HUES48 (cell line): ENCODE data around the gene NHERF2.
"Not testable (repeated sequence)": the region's sequence is repeated elsewhere in the genome, so short reads cannot be mapped to it uniquely, and the experiment has no call there.

Source experiments
- H3K27ac ChIP-seq: one replicate; pipeline ENCODE4 v1.7.0; 2013; ENCODE audit warnings: low read depth, low read length, inconsistent platforms
- H3K27me3 ChIP-seq: 2 replicates; pipeline ENCODE4 v1.6.1; 2013; ENCODE audit warnings: mild to moderate bottlenecking, low read length; ENCODE audit not compliant: control insufficient read depth, insufficient read depth
- H3K36me3 ChIP-seq: 2 replicates; pipeline ENCODE4 v1.6.1; 2013; ENCODE audit warnings: low read length; ENCODE audit not compliant: control insufficient read depth, insufficient read depth
- H3K4me1 ChIP-seq: 2 replicates; pipeline ENCODE4 v1.6.1; 2013; ENCODE audit warnings: mild to moderate bottlenecking, low read length; ENCODE audit not compliant: control insufficient read depth, insufficient read depth
- H3K4me3 ChIP-seq: 2 replicates; pipeline ENCODE4 v1.5.1; 2013; ENCODE audit warnings: mild to moderate bottlenecking, low read depth, low read length
- H3K9ac ChIP-seq: 2 replicates; pipeline ENCODE4 v1.6.1; 2013; ENCODE audit warnings: mild to moderate bottlenecking, low read depth, low read length, moderate library complexity
- H3K9me3 ChIP-seq: 2 replicates; pipeline ENCODE4 v1.6.1; 2013; ENCODE audit warnings: low read length; ENCODE audit not compliant: control insufficient read depth, insufficient read depth

NHERF2 gene

DNA sequence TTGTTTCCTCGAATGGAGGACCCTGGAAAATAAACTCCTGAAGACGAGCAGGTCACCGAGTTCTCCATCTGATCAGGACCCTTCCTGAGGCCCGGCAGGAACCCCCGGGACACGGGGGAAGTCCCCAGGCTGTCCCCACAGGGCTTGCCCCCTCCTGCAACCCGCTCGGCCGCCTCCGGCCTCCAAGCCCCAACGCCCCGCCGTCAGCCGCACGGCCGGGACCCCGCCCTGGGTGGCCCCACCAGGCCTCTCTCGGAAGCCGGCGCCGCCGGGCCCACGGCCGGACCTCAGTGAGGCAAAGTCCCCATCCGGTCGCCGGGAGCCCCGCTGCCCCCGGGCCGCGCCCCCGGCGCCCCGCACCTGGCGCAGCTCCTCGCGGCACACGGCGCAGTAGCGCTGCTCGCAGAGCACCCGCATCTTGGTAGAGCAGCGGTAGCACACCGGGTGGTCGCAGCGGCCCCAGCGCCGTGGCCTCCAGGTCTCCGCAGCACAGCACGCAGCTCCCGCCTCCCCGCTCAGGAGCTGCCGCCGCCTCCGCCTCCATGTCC lies 17.5 kb upstream of the NHERF2 start:
- Histone ChIP-seq H3K36me3 (peaks cover 6% of the 10 kb centered on the region), H3K4me1 (peaks cover 25% of the 10 kb centered on the region), H3K27ac (peak overlapping the region; percentile 69), H3K9me3 (no peaks in the 10 kb centered on the region), H3K27me3 (no peaks in the 10 kb centered on the region), H3K9ac (peak overlapping the region; percentile 73; the same call in 1 of the 2 replicates), H3K4me3 (peak overlapping the region; percentile 88)

DNA sequence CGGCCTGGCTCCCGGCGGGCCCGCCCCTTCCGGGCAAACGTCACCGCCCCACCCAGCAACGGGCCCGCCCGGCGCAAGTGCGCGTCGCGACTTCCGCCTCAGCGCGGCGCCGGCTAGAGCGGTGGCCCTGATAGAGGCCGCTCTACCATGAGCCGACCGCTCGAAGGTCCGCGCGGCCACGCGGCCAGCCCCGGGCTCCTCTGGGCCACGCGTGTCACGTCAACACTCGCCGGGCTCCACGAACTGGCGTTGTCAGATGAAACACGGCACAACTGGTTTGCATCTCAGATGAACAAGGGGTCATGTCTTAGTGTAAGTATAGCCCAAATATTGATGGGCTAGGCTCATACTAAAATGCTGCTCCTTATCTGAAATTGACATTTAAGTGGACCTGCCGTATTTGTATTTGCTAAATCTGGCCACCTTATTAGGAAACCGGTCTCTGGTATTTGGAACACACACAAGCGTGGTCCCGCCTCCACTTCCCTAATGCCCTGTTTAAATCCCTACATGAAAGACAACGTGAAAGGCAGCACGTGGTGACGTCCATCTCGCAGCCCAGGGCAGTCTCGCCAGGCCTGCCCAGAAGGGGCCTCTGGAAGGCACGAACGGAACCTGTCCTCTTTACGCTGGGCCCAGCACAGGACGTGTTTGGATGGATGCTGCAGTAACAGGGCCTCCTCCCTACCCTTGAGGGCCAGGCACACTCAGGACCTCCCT lies 16.8 kb upstream of the NHERF2 start, which contains the start of gene ZNF598:
ZNF598 (minus strand) TSS at position 31 of the 720 bp plus-strand sequence.
- Histone ChIP-seq H3K36me3 (peaks cover 6% of the 10 kb centered on the region), H3K9me3 (no peaks in the 10 kb centered on the region), H3K27ac (peak within 1 kb of the TSS; percentile 90), H3K4me1 (peaks cover 20% of the 10 kb centered on the region), H3K9ac (peak within 1 kb of the TSS; percentile 88), H3K4me3 (peak within 1 kb of the TSS; percentile 95), H3K27me3 (no peaks in the 10 kb centered on the region)

DNA sequence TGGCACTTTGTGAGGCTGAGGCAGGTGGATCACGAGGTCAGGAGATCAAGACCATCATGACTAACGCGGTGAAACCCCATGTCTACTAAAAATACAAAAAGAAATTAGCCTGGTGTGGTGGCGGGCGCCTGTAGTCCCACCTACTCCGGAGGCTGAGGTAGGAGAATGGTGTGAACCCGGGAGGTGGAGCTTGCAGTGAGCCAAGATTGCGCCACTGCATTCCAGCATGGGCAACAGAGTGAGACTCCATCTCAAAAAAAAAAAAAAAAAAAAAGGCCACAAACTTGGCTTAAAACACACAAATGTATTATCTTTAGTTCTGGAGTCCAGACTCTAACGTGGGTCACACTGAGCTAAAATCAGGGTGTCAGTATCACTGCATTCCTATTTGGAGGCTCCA lies 15.0 kb upstream of the NHERF2 start:
- not testable (repeated sequence) for H3K9me3 ChIP-seq, H3K27me3 ChIP-seq, H3K36me3 ChIP-seq, H3K27ac ChIP-seq, H3K9ac ChIP-seq, H3K4me3 ChIP-seq
- peaks cover 20% of the 10 kb centered on the region for H3K4me1 ChIP-seq

DNA sequence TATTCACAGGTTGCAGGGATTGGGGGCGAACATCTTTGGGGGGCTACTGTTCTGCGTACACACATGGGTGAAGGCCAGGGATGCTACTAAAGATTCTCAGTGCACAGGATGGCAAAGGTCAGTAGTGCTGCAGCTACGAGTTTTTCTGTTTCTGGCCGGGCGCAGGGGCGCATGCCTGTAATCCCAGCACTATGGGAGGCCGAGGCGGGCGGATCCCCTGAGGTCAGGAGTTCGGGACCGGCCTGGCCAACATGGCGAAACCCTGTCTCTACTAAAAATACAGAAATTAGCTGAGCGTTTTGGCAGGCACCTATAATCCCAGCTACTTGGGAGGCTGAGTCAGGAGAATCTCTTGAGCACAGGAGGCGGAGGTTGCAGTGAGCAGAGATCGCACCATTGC lies 13.2 kb upstream of the NHERF2 start:
- Histone ChIP-seq H3K9me3 (no peaks in the 10 kb centered on the region), H3K4me1 (peaks cover 8% of the 10 kb centered on the region), H3K27me3 (peaks cover 5% of the 10 kb centered on the region; the same call in 1 of the 2 replicates), H3K27ac (no peak overlapping the region), H3K9ac (no peak overlapping the region), H3K36me3 (no peaks in the 10 kb centered on the region), H3K4me3 (no peak overlapping the region)

DNA sequence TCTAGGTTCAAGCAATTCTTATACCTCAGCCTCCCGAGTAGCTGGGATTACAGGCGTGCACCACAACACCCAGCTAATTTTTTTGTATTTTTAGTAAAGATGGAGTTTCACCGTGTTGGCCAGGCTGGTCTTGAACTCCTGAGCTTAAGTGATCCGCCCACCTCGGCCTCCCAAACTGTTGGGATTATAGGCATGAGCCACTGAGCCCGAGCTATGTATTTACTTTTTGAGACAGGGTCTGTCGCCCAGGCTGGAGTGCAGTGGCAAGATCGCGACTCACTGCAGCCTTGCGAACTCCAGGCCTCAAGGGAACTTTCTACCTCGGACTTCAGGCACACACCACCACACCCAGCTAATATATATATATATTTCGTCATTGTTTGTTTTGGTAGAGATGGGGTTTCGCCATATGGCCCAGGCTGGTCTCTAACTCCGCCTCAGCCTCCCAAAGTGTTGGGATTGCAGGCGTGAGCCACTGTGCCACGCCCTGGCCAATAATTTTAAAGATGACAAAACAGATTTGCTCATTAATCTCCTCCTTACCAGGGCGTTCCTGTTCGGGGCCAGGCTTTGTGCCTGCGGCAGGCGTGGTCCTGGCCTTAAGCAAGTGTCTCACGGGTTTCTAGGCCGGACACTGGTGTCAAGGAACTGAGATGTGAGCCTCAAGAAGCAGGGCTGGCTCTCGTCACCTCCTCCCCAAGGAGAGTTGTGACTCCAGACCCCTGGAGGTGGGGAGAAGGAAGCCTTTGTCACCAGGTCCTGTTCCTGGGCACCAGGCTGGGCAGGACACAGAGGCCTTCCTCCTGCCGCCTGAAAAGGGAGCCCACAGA lies 11.4 kb upstream of the NHERF2 start:
- Histone ChIP-seq H3K36me3 (no peaks in the 10 kb centered on the region), H3K9ac (no peak overlapping the region), H3K4me3 (no peak overlapping the region), H3K27ac (no peak overlapping the region), H3K9me3 (no peaks in the 10 kb centered on the region), H3K4me1 (peaks cover 3% of the 10 kb centered on the region), H3K27me3 (peaks cover 22% of the 10 kb centered on the region)

DNA sequence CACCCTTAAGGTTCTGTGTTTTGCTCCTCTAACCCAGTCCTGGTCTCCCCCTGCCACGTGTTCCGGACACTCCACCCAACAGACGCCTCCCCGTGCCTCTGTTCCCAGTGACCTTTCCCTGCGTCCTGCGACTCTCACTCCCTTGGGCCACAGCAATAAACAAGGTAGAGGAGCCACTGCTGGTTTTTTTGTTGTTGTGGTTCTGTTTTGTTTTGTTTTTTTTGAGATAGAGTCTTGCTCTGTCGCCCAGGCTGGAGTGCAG lies 10.8 kb upstream of the NHERF2 start:
- no peaks in the 10 kb centered on the region for H3K4me1 ChIP-seq
- no peak overlapping the region for H3K9ac ChIP-seq
- H3K27ac ChIP-seq = no peak overlapping the region
- no peak overlapping the region for H3K4me3 ChIP-seq
- H3K36me3 ChIP-seq = no peaks in the 10 kb centered on the region
- H3K9me3 ChIP-seq = no peaks in the 10 kb centered on the region
- H3K27me3 ChIP-seq = peaks cover 28% of the 10 kb centered on the region

DNA sequence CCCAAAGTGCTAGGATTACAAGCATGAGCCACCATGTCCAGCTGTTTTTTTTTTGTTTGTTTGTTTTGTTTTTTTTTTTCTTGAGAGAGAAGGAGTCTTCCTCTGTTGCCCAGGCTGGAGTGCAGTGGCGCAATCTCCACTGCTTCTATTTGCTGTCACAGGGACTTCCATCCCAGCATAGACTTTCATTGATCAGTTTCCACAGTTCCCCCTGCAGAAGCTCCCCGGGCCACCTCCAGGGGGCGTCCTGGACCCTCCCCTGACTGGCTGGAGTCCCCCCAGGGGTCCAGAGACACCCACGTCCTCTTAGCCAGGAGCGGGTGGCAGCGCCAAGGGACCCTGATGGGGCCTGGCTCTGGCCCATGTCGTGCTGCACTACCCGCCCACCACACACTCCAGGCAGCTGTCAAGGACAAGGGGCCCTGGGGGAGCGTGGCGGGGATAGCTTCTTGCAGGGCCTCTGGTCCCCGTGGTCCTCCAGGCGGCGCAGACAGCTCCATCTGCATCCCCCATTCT lies 10.2 kb upstream of the NHERF2 start:
- Histone ChIP-seq H3K9me3 (no peaks in the 10 kb centered on the region), H3K9ac (no peak overlapping the region), H3K36me3 (no peaks in the 10 kb centered on the region), H3K4me3 (no peak overlapping the region), H3K27me3 (peaks cover 33% of the 10 kb centered on the region), H3K27ac (no peak overlapping the region), H3K4me1 (no peaks in the 10 kb centered on the region)

DNA sequence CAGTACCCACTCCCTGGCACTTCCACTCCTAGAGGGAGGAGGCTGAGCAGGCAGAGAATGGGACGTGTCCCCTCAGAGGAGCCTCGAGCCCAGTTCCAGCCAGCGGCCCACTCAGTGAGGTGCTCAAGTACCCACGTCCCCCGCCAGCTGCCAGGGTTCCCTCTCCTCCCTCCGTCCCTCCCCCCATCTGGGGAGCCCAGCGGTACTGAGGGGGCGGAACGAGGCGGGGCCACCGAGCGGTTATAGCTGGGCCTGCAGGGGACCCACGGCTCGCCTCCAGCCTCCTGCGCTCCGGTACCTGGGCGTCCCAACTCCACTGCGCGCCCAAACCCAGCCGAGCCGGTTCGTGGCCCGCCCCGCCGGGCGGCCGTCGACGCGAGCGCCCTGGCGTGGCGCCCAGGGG lies 7.2 kb upstream of the NHERF2 start, which contains the start of gene NPW:
NPW (plus strand) TSS at position 268 of the 403 bp plus-strand sequence.
- Histone ChIP-seq H3K9me3 (no peaks in the 10 kb centered on the region), H3K9ac (no peak within 1 kb of the TSS; the same call in 1 of the 2 replicates), H3K27me3 (peaks cover 41% of the 10 kb centered on the region), H3K4me1 (no peaks in the 10 kb centered on the region), H3K27ac (no peak within 1 kb of the TSS), H3K4me3 (peak within 1 kb of the TSS; percentile 51), H3K36me3 (no peaks in the 10 kb centered on the region)

DNA sequence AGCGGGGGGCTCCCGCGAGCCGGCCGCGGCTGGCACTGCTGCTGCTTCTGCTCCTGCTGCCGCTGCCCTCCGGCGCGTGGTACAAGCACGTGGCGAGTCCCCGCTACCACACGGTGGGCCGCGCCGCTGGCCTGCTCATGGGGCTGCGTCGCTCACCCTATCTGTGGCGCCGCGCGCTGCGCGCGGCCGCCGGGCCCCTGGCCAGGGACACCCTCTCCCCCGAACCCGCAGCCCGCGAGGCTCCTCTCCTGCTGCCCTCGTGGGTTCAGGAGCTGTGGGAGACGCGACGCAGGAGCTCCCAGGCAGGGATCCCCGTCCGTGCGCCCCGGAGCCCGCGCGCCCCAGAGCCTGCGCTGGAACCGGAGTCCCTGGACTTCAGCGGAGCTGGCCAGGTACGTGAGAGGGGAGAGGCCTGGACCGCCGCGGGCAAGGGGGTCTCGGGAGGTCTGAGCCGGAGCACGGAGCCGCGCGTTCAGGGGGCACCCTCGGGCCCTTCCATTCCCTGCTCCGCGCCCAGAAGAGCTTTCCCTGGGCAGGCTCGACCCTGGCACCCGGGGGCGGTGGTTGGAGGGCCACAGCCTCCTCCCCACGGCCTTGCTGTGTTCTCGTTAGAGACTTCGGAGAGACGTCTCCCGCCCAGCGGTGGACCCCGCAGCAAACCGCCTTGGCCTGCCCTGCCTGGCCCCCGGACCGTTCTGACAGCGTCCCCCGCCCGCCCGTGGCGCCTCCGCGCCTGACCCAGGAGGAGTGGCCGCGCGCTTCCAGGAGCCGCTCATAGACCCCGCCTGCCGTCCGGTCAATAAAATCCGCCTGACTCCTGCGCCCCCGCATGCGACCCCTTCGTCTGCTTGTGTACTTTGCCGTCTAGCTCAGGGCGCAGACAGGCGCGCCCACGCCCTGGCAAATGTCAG lies 6.5 kb upstream of the NHERF2 start:
- no peaks in the 10 kb centered on the region for H3K9me3 ChIP-seq
- H3K4me3 ChIP-seq = peak overlapping the region; percentile 51
- no peak overlapping the region for H3K27ac ChIP-seq
- no peaks in the 10 kb centered on the region for H3K36me3 ChIP-seq
- H3K4me1 ChIP-seq = no peaks in the 10 kb centered on the region
- peaks cover 41% of the 10 kb centered on the region for H3K27me3 ChIP-seq
- H3K9ac ChIP-seq = no peak overlapping the region; the same call in 1 of the 2 replicates

DNA sequence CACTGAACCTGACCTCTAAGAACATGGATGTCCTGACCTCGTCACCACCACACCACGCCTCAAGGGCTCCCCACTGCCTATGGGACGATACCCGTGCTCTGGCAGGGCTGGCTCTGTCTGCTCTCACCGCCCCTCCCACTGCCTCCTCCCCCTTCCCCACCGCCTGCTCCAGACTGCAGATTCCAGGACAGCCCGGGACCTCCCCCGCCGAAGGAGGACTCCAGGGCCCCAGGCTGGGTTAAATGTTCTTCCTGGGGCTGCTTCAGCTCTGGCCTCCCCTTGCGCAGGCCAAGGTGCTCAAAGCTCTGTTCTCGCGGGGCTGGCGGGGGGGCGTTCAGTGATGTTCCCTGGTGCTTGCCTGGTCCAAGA lies 4.0 kb upstream of the NHERF2 start:
- no peaks in the 10 kb centered on the region for H3K4me1 ChIP-seq
- peak overlapping the region; percentile 14 for H3K27ac ChIP-seq
- H3K27me3 ChIP-seq = peaks cover 61% of the 10 kb centered on the region
- no peaks in the 10 kb centered on the region for H3K36me3 ChIP-seq
- H3K9me3 ChIP-seq = no peaks in the 10 kb centered on the region
- no peak overlapping the region for H3K9ac ChIP-seq
- H3K4me3 ChIP-seq = peak overlapping the region; percentile 59
